HL-60 (cell line): Measurements from ENCODE around the gene RCL1.

Source experiments
- DNase-seq, 2 experiments: peaks; one replicate each; pipeline ENCODE4 v3.0.0-alpha.2; 2010 to 2020; ENCODE audit warnings: low read depth in 1 of 2, low spot score in 1 of 2
- H3K27ac ChIP-seq: fragments of 250-450 bp; sonication (Bioruptor Pico); replicated peaks from 2 replicates; pipeline ENCODE4 v1.5.1; 2020; ENCODE audit warnings: mild to moderate bottlenecking, moderate library complexity
- H3K27me3 ChIP-seq: fragments of 250-450 bp; sonication (Bioruptor Pico); 2 replicates; pipeline ENCODE4 v1.5.1; 2021; ENCODE audit warnings: mild to moderate bottlenecking, moderate library complexity; ENCODE audit not compliant: insufficient read depth, poor library complexity, severe bottlenecking
- H3K4me3 ChIP-seq: replicated peaks from 2 replicates; pipeline ENCODE4 v1.5.1; 2011; ENCODE audit warnings: mild to moderate bottlenecking, control low read depth, low read length; ENCODE audit not compliant: insufficient read depth
- CTCF ChIP-seq: IDR thresholded peaks from one replicate; pipeline ENCODE4 v1.5.1; 2011; ENCODE audit warnings: low read length, control low read depth, inconsistent platforms; ENCODE audit not compliant: insufficient read depth
- GABPA ChIP-seq: IDR thresholded peaks from 2 replicates; pipeline ENCODE4 v1.6.1; 2012; ENCODE audit warnings: low read depth
- POLR2AphosphoS5 ChIP-seq: IDR thresholded peaks from 2 replicates; pipeline ENCODE4 v1.6.1; 2012; ENCODE audit warnings: low read depth
- REST ChIP-seq: IDR thresholded peaks from 2 replicates; pipeline ENCODE4 v1.6.1; 2012; ENCODE audit warnings: low read depth; ENCODE audit not compliant: insufficient replicate concordance
- SPI1 ChIP-seq: IDR thresholded peaks from 2 replicates; pipeline ENCODE4 v1.6.1; 2012; ENCODE audit warnings: low read depth, mild to moderate bottlenecking, borderline replicate concordance

RCL1 gene

GRCh38 chr9:4764033-4764432 lies 28.7 kb upstream of the RCL1 start:
- TF ChIP-seq CTCF: no peak
- TF ChIP-seq SPI1: no peak
- no peak for TF ChIP-seq REST
- no peak for TF ChIP-seq POLR2AphosphoS5
- no peak for TF ChIP-seq GABPA
- DNase-seq: no peak
- no peak overlapping the region for H3K27ac ChIP-seq
- no peak overlapping the region for H3K4me3 ChIP-seq
- no peaks in the 10 kb centered on the region for H3K27me3 ChIP-seq

DNA sequence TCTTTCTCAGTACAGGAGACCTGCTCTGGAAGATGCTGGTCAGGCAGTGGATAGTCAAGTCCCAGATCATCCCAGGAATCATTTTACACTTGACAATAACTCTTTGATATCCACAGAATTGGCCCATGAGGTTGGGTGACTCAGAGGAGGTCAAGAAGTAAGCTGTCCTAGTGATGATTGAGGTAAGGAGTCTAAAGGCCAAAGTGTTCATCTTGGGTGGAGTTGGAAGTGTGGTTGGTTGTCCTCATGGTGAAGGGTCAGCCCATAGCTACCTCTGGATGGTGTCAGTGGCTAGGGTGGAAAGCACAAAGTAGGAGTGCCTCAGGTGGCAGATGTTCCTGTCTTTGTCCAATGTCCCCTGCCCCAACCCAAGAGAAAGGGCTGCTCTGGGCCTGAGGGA lies 24.1 kb upstream of the RCL1 start:
- no peak for TF ChIP-seq REST
- no peak for TF ChIP-seq CTCF
- no peak for TF ChIP-seq POLR2AphosphoS5
- TF ChIP-seq SPI1: no peak
- no peak for TF ChIP-seq GABPA
- DNase-seq: no peak
- Histone ChIP-seq H3K27ac (no peak overlapping the region), H3K27me3 (no peaks in the 10 kb centered on the region), H3K4me3 (no peak overlapping the region)

DNA sequence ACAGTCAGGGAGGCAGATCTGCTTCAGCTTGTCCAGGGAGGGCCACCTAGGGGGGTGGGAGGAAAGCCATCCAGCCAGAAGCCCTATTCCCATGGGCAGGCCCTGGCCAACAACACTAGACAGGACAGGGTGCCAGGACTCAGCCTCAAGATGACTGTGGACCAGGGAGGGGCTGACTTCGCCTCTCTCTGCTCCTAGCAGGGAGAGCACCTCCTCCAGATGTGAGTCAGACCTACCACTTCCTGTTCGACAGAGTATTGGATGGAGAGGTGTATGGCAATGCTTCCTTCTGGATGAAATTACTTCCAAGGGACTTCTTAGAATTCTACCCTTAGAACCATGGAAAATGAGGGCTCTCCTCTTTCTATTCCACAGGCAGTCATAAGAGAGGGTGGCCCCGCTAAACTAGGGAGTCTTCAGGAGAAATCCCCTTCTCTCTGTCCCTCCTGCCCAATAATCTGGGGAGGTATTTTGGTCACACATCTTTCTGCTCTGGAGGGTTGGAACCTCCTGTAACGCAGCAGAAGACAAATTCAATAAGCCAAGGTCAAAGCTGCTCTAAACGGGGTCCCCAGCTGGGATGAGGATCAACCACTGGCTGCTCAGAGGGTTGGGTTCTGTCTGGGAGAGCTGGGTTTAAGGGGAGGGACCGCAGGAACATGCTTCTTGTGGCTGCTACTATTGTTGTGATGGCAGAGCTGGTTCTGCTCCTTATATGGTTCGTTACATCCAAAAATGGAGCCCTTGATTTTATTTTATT lies 23.2 kb upstream of the RCL1 start:
- Histone ChIP-seq H3K27me3 (no peaks in the 10 kb centered on the region), H3K4me3 (no peak overlapping the region), H3K27ac (no peak overlapping the region)
- no peak for DNase-seq
- TF ChIP-seq GABPA (no peak), REST (no peak), CTCF (no peak), SPI1 (no peak), POLR2AphosphoS5 (no peak)
